Measurements from ENCODE around the gene KNCN.

DNA sequence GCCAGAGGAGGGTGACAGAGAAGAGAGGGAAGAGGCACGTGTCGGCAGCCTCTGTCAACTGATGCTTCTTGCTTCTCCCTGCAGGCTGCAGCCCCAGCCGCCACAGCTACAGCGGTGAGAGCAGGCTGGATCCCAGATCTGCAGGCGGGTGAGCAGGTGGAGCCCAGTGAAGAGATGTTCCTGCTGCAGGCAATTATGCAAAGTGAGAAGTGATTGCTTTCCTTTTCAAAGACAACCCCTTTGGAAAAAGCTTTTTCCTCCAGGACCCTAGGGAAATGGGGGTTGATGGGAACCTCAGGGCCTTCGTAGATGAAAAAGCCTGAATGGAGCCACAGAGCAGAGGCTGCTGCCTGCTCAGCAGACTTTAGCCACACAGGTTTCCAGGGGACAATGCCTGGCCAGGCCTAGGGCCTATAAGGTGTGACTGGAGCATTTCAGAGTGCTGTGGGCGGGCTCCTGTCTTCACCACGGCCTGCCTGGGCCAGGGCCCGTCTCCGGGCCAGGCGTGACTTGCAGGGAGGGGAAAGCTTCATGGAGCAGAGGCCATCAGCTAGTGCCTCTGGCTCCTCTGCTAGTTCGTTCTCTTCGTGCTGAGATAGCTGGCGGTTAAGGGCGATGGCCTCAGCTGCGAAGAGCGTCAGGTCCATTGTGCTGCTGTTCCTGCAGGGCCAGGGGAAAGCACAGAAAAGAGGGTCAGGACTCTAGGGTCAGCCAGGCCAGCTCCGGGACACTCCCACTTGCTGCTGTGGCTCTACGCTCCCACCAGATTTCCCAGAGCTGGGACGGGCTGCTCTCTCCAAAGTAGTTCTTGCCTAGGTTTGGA lies 6.9 kb upstream of the KNCN start:
- TF ChIP-seq, protein P1, sequence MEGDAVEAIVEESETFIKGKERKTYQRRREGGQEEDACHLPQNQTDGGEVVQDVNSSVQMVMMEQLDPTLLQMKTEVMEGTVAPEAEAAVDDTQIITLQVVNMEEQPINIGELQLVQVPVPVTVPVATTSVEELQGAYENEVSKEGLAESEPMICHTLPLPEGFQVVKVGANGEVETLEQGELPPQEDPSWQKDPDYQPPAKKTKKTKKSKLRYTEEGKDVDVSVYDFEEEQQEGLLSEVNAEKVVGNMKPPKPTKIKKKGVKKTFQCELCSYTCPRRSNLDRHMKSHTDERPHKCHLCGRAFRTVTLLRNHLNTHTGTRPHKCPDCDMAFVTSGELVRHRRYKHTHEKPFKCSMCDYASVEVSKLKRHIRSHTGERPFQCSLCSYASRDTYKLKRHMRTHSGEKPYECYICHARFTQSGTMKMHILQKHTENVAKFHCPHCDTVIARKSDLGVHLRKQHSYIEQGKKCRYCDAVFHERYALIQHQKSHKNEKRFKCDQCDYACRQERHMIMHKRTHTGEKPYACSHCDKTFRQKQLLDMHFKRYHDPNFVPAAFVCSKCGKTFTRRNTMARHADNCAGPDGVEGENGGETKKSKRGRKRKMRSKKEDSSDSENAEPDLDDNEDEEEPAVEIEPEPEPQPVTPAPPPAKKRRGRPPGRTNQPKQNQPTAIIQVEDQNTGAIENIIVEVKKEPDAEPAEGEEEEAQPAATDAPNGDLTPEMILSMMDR (conservative IDR thresholded peaks at IDR 0.05; ENCODE audit: low read depth in 2 of 2), result no peak
- TF ChIP-seq CREB1 (CRISPR knock-in tag; IDR thresholded peaks at IDR 0.05; ENCODE audit: low read depth) (no peak), EZH2phosphoT487 (IDR thresholded peaks at IDR 0.05; ENCODE audit: unreplicated experiment) (no peak)
